ENCODE data around the gene BIRC7.
"Not testable (repeated sequence)": the region's sequence is repeated elsewhere in the genome, so short reads cannot be mapped to it uniquely, and the experiment has no call there.

Gene BIRC7

GRCh38 chr20:63242736-63243135 lies 7.0 kb downstream of the BIRC7 start:
- H3K4me3 Mint-ChIP-seq: no peak overlapping the region
- H3K4me1 Mint-ChIP-seq: no peaks in the 10 kb centered on the region
- ATAC-seq: no peak

GRCh38 chr20:63243604-63244247 lies 8.0 kb downstream of the BIRC7 start:
- Mint-ChIP-seq H3K36me3 (ENCODE audit: low read depth) (no peaks in the 10 kb centered on the region), H3K4me1 (no peaks in the 10 kb centered on the region), H3K4me3 (no peak overlapping the region), H3K27me3 (peaks cover 18% of the 10 kb centered on the region), H3K27ac (no peak overlapping the region), H3K9me3 (no peaks in the 10 kb centered on the region)
- ATAC-seq (no peak), DNase-seq (no peak)

More at GRCh38 chr20:63242736-63243135, 7.0 kb downstream of the BIRC7 start:
- no peak for DNase-seq
- Mint-ChIP-seq H3K27me3 (peaks cover 13% of the 10 kb centered on the region), H3K36me3 (ENCODE audit: low read depth) (no peaks in the 10 kb centered on the region), H3K27ac (no peak overlapping the region), H3K9me3 (no peaks in the 10 kb centered on the region)

GRCh38 chr20:63244468-63244867 lies 8.8 kb downstream of the BIRC7 start:
- DNase-seq (no peak), ATAC-seq (no peak)
- H3K27ac Mint-ChIP-seq: no peak overlapping the region
- no peaks in the 10 kb centered on the region for H3K36me3 Mint-ChIP-seq (ENCODE audit: low read depth)
- peaks cover 18% of the 10 kb centered on the region for H3K27me3 Mint-ChIP-seq
- no peaks in the 10 kb centered on the region for H3K9me3 Mint-ChIP-seq
- no peak overlapping the region for H3K4me3 Mint-ChIP-seq
- H3K4me1 Mint-ChIP-seq: no peaks in the 10 kb centered on the region

GRCh38 chr20:63246490-63247288 lies 11.0 kb downstream of the BIRC7 start:
- Mint-ChIP-seq H3K4me1 (no peaks in the 10 kb centered on the region), H3K4me3 (no peak overlapping the region), H3K36me3 (ENCODE audit: low read depth) (no peaks in the 10 kb centered on the region), H3K27me3 (peaks cover 25% of the 10 kb centered on the region), H3K9me3 (no peaks in the 10 kb centered on the region), H3K27ac (no peak overlapping the region)
- ATAC-seq (no peak), DNase-seq (no peak)

- DNase-seq: no peak
- no peak overlapping the region for H3K4me3 Mint-ChIP-seq
- H3K36me3 Mint-ChIP-seq (ENCODE audit: low read depth): no peaks in the 10 kb centered on the region
- peaks cover 2% of the 10 kb centered on the region for H3K4me1 Mint-ChIP-seq
- no peaks in the 10 kb centered on the region for H3K9me3 Mint-ChIP-seq
- ATAC-seq: no peak
- H3K27me3 Mint-ChIP-seq: peaks cover 31% of the 10 kb centered on the region
- H3K27ac Mint-ChIP-seq: no peak overlapping the region
Measured at GRCh38 chr20:63247671-63248228, 12.0 kb downstream of the BIRC7 start.

GRCh38 chr20:63248835-63249591 lies 13.3 kb downstream of the BIRC7 start:
- Mint-ChIP-seq H3K27ac (no peak overlapping the region), H3K4me1 (peaks cover 2% of the 10 kb centered on the region), H3K27me3 (peaks cover 37% of the 10 kb centered on the region), H3K4me3 (no peak overlapping the region), H3K36me3 (ENCODE audit: low read depth) (no peaks in the 10 kb centered on the region), H3K9me3 (no peaks in the 10 kb centered on the region)
- ATAC-seq (no peak), DNase-seq (no peak)

GRCh38 chr20:63249891-63250290 lies 14.2 kb downstream of the BIRC7 start:
- Mint-ChIP-seq H3K27ac (no peak overlapping the region), H3K4me3 (no peak overlapping the region), H3K36me3 (ENCODE audit: low read depth) (no peaks in the 10 kb centered on the region), H3K9me3 (no peaks in the 10 kb centered on the region), H3K4me1 (peaks cover 3% of the 10 kb centered on the region), H3K27me3 (peaks cover 40% of the 10 kb centered on the region)
- no peak for ATAC-seq
- no peak for DNase-seq

GRCh38 chr20:63251350-63251749 lies 15.6 kb downstream of the BIRC7 start:
- not testable (repeated sequence) for ATAC-seq; H3K4me1 Mint-ChIP-seq; H3K36me3 Mint-ChIP-seq (ENCODE audit: low read depth); H3K4me3 Mint-ChIP-seq; H3K9me3 Mint-ChIP-seq; H3K27ac Mint-ChIP-seq
- H3K27me3 Mint-ChIP-seq: peaks cover 43% of the 10 kb centered on the region
- DNase-seq: peak; percentile 18

GRCh38 chr20:63252284-63252711 lies 16.6 kb downstream of the BIRC7 start:
- no peak for ATAC-seq
- H3K9me3 Mint-ChIP-seq: no peaks in the 10 kb centered on the region
- peaks cover 47% of the 10 kb centered on the region for H3K27me3 Mint-ChIP-seq
- H3K36me3 Mint-ChIP-seq (ENCODE audit: low read depth): no peaks in the 10 kb centered on the region
- H3K4me3 Mint-ChIP-seq: no peak overlapping the region
- H3K4me1 Mint-ChIP-seq: peaks cover 3% of the 10 kb centered on the region
- DNase-seq: no peak
- no peak overlapping the region for H3K27ac Mint-ChIP-seq

GRCh38 chr20:63253065-63253437 lies 17.3 kb downstream of the BIRC7 start:
- Mint-ChIP-seq H3K27ac (no peak overlapping the region), H3K36me3 (ENCODE audit: low read depth) (no peaks in the 10 kb centered on the region), H3K4me3 (no peak overlapping the region), H3K4me1 (peaks cover 3% of the 10 kb centered on the region), H3K27me3 (peaks cover 50% of the 10 kb centered on the region), H3K9me3 (no peaks in the 10 kb centered on the region)
- DNase-seq (no peak), ATAC-seq (no peak)

- DNase-seq (no peak), ATAC-seq (no peak)
- H3K27me3 Mint-ChIP-seq: peaks cover 46% of the 10 kb centered on the region
- peaks cover 3% of the 10 kb centered on the region for H3K4me1 Mint-ChIP-seq
- no peak overlapping the region for H3K27ac Mint-ChIP-seq
- H3K4me3 Mint-ChIP-seq: no peak overlapping the region
- H3K36me3 Mint-ChIP-seq (ENCODE audit: low read depth): no peaks in the 10 kb centered on the region
- H3K9me3 Mint-ChIP-seq: no peaks in the 10 kb centered on the region
Measured at GRCh38 chr20:63253438-63254231, 17.9 kb downstream of the BIRC7 start.

GRCh38 chr20:63254232-63254605 lies 18.5 kb downstream of the BIRC7 start, which contains the start of gene NKAIN4:
Gene NKAIN4, minus strand, starts transcription at chr20:63254463. Its CDS starts 13 bp downstream, at chr20:63254450.
- no peak for DNase-seq
- Mint-ChIP-seq H3K36me3 (ENCODE audit: low read depth) (no peaks in the 10 kb centered on the region), H3K9me3 (no peaks in the 10 kb centered on the region), H3K27ac (no peak within 1 kb of the TSS), H3K4me1 (peaks cover 3% of the 10 kb centered on the region), H3K4me3 (no peak within 1 kb of the TSS), H3K27me3 (peaks cover 47% of the 10 kb centered on the region)
- no peak for ATAC-seq

- H3K4me3 Mint-ChIP-seq: no peak overlapping the region
- ATAC-seq (no peak), DNase-seq (no peak)
- H3K36me3 Mint-ChIP-seq (ENCODE audit: low read depth): no peaks in the 10 kb centered on the region
- peaks cover 3% of the 10 kb centered on the region for H3K4me1 Mint-ChIP-seq
- no peak overlapping the region for H3K27ac Mint-ChIP-seq
- H3K9me3 Mint-ChIP-seq: no peaks in the 10 kb centered on the region
- H3K27me3 Mint-ChIP-seq: peaks cover 49% of the 10 kb centered on the region
Measured at GRCh38 chr20:63254606-63255384, 19.1 kb downstream of the BIRC7 start.

Data from activated naive CD8-positive, alpha-beta T cell treated with anti-CD3 and anti-CD28 coated beads, Interleukin-2, amount 50 U/mL, for 24 hours (primary cell).